Uterus (tissue), 2 donors: ENCODE measurements around the gene PSMB7.

Experiments used
- POLR2A ChIP-seq, 2 donors: fragments of 450-650 bp; IDR thresholded peaks; one replicate each; pipeline ENCODE4 v1.6.1; 2016; ENCODE audit warnings: antibody characterized with exemption in 2 of 2, mild to moderate bottlenecking in 1 of 2, moderate library complexity in 1 of 2
- TF ChIP-seq, protein P1 (sequence below), 4 experiments: fragments of 200-600 bp in 2 of 4; fragments of 450-650 bp in 2 of 4; sonication (generic) in 2 of 4; IDR thresholded peaks; one replicate each; pipeline ENCODE4 v1.5.1; 2016 to 2019; ENCODE audit warnings: antibody characterized with exemption in 4 of 4, mild to moderate bottlenecking in 2 of 4, moderate library complexity in 1 of 4

DNA sequence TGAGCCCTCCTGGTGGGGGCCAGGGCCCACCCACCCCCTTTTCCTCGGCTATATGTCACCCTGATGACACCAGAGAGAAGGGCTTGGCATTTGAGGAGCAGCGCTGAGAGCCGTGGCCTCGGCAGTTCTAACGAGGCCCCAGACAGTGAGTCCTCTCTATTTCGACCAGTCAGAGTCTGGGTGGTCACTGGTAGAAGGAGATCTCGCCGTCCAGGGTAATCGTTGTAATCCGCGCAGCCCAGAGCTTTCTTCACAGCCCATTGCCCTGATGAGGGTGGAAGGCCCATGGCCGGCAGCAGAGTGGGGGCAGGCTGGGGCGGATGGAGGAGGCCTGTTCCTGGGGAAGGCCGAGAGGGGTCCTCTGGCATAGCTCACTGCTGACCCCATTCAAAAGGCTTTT is 70.2 kb downstream of the PSMB7 start:
- TF ChIP-seq, protein P1, sequence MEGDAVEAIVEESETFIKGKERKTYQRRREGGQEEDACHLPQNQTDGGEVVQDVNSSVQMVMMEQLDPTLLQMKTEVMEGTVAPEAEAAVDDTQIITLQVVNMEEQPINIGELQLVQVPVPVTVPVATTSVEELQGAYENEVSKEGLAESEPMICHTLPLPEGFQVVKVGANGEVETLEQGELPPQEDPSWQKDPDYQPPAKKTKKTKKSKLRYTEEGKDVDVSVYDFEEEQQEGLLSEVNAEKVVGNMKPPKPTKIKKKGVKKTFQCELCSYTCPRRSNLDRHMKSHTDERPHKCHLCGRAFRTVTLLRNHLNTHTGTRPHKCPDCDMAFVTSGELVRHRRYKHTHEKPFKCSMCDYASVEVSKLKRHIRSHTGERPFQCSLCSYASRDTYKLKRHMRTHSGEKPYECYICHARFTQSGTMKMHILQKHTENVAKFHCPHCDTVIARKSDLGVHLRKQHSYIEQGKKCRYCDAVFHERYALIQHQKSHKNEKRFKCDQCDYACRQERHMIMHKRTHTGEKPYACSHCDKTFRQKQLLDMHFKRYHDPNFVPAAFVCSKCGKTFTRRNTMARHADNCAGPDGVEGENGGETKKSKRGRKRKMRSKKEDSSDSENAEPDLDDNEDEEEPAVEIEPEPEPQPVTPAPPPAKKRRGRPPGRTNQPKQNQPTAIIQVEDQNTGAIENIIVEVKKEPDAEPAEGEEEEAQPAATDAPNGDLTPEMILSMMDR (IDR thresholded peaks at IDR 0.05), result no peak
- no peak for TF ChIP-seq POLR2A (IDR thresholded peaks at IDR 0.05)
